Muscle of arm (tissue), 12 donors: ENCODE data around the gene GBA2. TPM values are rescaled to one million over a fixed set of nuclear protein-coding genes. Genes with fewer than 3 reads are reported as not detected.

Source experiments
- DNase-seq: peaks from one replicate; pipeline ENCODE4 v3.0.0-alpha.2; 2013
- polyA plus RNA-seq, 12 donors: library from polyadenylated mRNA; unstranded; fragments of 120-200 nt; gene quantifications; one replicate each; pipeline ENCODE4 v1.2.1, GENCODE V29; 2013; ENCODE audit not compliant: insufficient read length in 12 of 12

Gene GBA2
- polyA plus RNA-seq, 12 donors: 33.9 to 87.1 (median 55.8) TPM; not detected in 1

- DNase-seq: no peak
Observed at GRCh38 chr9:35695943-35696401, 53.1 kb downstream of the GBA2 start.

- no peak for DNase-seq
Observed at GRCh38 chr9:35691757-35692301, 57.2 kb downstream of the GBA2 start.

- DNase-seq: no peak
Observed at GRCh38 chr9:35691334-35691650, 57.7 kb downstream of the GBA2 start.

- peak; percentile 77 for DNase-seq
Observed at GRCh38 chr9:35690614-35691333, 58.3 kb downstream of the GBA2 start.

- DNase-seq: no peak
Observed at GRCh38 chr9:35690294-35690613, 58.8 kb downstream of the GBA2 start.

- DNase-seq: peak; percentile 70
Observed at GRCh38 chr9:35689542-35690293, 59.3 kb downstream of the GBA2 start, which contains the start of gene TPM2. Gene TPM2, minus strand, starts transcription at chr9:35689925. Its CDS starts 108 bp downstream, at chr9:35689817.

- no peak for DNase-seq
Observed at GRCh38 chr9:35688558-35689541, 60.2 kb downstream of the GBA2 start.

GRCh38 chr9:35687972-35688557 is 61.0 kb downstream of the GBA2 start:
- no peak for DNase-seq

GRCh38 chr9:35687306-35687705 is 61.7 kb downstream of the GBA2 start:
- no peak for DNase-seq

Other genes starting within 250 kb of the GBA2 start
- gene TESK1, start 144.0 kb downstream of the GBA2 start, polyA plus RNA-seq: 10 to 100 TPM in 11 of 12 donors, not detected in 1; 27.1 to 42.8 (median 33.8) TPM
- gene CD72, start 130.8 kb downstream of the GBA2 start, polyA plus RNA-seq: 1 to 10 TPM in 10 of 12 donors, not detected in 2; 1.0 to 4.8 (median 2.1) TPM
- 1 to 10 TPM in 1 of 12 donors, under 1 TPM in 8, not detected in 3; 0.13 to 2.3 (median 0.20) TPM for gene SIT1, start 98.3 kb downstream of the GBA2 start, polyA plus RNA-seq
- gene RMRP, start 91.2 kb downstream of the GBA2 start, polyA plus RNA-seq: not detected
- 10 to 100 TPM in 10 of 12 donors, not detected in 2; 12.4 to 21.7 (median 16.1) TPM for gene CCDC107, start 90.9 kb downstream of the GBA2 start, polyA plus RNA-seq
- 1 to 10 TPM in 11 of 12 donors, not detected in 1; 3.3 to 8.0 (median 5.2) TPM for gene ARHGEF39, start 84.0 kb downstream of the GBA2 start, polyA plus RNA-seq
- gene CA9, start 75.3 kb downstream of the GBA2 start, polyA plus RNA-seq: 1 to 10 TPM in 4 of 12 donors, under 1 TPM in 6, not detected in 2; 0.42 to 6.9 (median 0.75) TPM
- over 10,000 TPM in 1 of 12 donors, 1,000 to 10,000 TPM in 11; 1,434 to 10,856 (median 6,506) TPM for gene TPM2, start 59.3 kb downstream of the GBA2 start, polyA plus RNA-seq
- gene TLN1, start 17.0 kb downstream of the GBA2 start, polyA plus RNA-seq: 100 to 1,000 TPM in 3 of 12 donors, 10 to 100 TPM in 8, not detected in 1; 83.0 to 108 (median 90.3) TPM
- gene CREB3, start 16.6 kb downstream of the GBA2 start, polyA plus RNA-seq: 10 to 100 TPM in 11 of 12 donors, not detected in 1; 21.3 to 45.7 (median 24.9) TPM
- gene RGP1, start 59 bp upstream of the GBA2 start, polyA plus RNA-seq: 10 to 100 TPM in 11 of 12 donors, not detected in 1; 15.1 to 21.8 (median 19.8) TPM
- gene MSMP, start 5.0 kb upstream of the GBA2 start, polyA plus RNA-seq: 1 to 10 TPM in 1 of 12 donors, under 1 TPM in 1, not detected in 10; 0.98 to 1.4 TPM
- 10 to 100 TPM in 11 of 12 donors, not detected in 1; 14.4 to 30.9 (median 26.3) TPM for gene NPR2, start 42.4 kb upstream of the GBA2 start, polyA plus RNA-seq
- 1 to 10 TPM in 10 of 12 donors, not detected in 2; 1.7 to 4.0 (median 2.2) TPM for gene SPAG8, start 63.0 kb upstream of the GBA2 start, polyA plus RNA-seq
- gene HINT2, start 65.8 kb upstream of the GBA2 start, polyA plus RNA-seq: 10 to 100 TPM in 11 of 12 donors, not detected in 1; 25.7 to 40.7 (median 29.3) TPM
- gene FAM221B, start 79.5 kb upstream of the GBA2 start, polyA plus RNA-seq: under 1 TPM in 10 of 12 donors, not detected in 2; 0.07 to 0.62 (median 0.23) TPM
- 10 to 100 TPM in 11 of 12 donors, not detected in 1; 12.0 to 33.1 (median 22.2) TPM for gene TMEM8B, start 80.0 kb upstream of the GBA2 start, polyA plus RNA-seq
- gene OR13J1, start 121.2 kb upstream of the GBA2 start, polyA plus RNA-seq: under 1 TPM in 4 of 12 donors, not detected in 8; 0.13 to 0.31 (median 0.17) TPM
- 1 to 10 TPM in 8 of 12 donors, under 1 TPM in 2, not detected in 2; 0.18 to 2.6 (median 1.5) TPM for gene HRCT1, start 157.0 kb upstream of the GBA2 start, polyA plus RNA-seq
- gene SPAAR, start 160.3 kb upstream of the GBA2 start, polyA plus RNA-seq: 1 to 10 TPM in 10 of 12 donors, not detected in 2; 1.1 to 2.8 (median 1.9) TPM
- gene OR2S2, start 208.9 kb upstream of the GBA2 start, polyA plus RNA-seq: under 1 TPM in 6 of 12 donors, not detected in 6; 0.22 to 0.48 (median 0.29) TPM